DOHH2 (cell line): Measurements from ENCODE around the gene ECE1.

Source experiments
- H3F3A ChIP-seq: fragments of 200-600 bp; sonication (generic), shearing (Covaris generic); 2 replicates; pipeline ENCODE4 v1.6.0; 2016; ENCODE audit warnings: antibody characterized with exemption, mild to moderate bottlenecking; ENCODE audit not compliant: control insufficient read depth, insufficient read depth
- H3K27ac ChIP-seq: fragments of 200-600 bp; sonication (generic); 2 replicates; pipeline ENCODE4 v1.5.1; 2014; ENCODE audit warnings: low read depth, mild to moderate bottlenecking, low read length, moderate library complexity
- H3K27me3 ChIP-seq: fragments of 200-600 bp; sonication (generic); 2 replicates; pipeline ENCODE4 v1.6.1; 2014; ENCODE audit warnings: mild to moderate bottlenecking, low read length, mixed read lengths; ENCODE audit not compliant: control insufficient read depth
- H3K36me3 ChIP-seq: fragments of 200-600 bp; sonication (generic); 2 replicates; pipeline ENCODE4 v1.6.1; 2014; ENCODE audit warnings: mild to moderate bottlenecking, low read length, moderate library complexity, mixed read lengths; ENCODE audit not compliant: control insufficient read depth
- H3K4me1 ChIP-seq: fragments of 200-600 bp; sonication (generic); 2 replicates; pipeline ENCODE4 v1.6.1; 2014; ENCODE audit warnings: mild to moderate bottlenecking, low read length, mixed read lengths; ENCODE audit not compliant: control insufficient read depth
- H3K4me2 ChIP-seq: fragments of 200-600 bp; sonication (generic); 2 replicates; pipeline ENCODE4 v1.6.0; 2014; ENCODE audit warnings: mild to moderate bottlenecking, low read length, moderate library complexity
- H3K4me3 ChIP-seq: fragments of 200-600 bp; sonication (generic); 2 replicates; pipeline ENCODE4 v1.5.1; 2014; ENCODE audit warnings: mild to moderate bottlenecking, low read length, mixed read lengths
- H3K79me2 ChIP-seq: fragments of 200-600 bp; sonication (generic); 2 replicates; pipeline ENCODE4 v1.6.1; 2014; ENCODE audit warnings: mild to moderate bottlenecking, low read length, mixed read lengths; ENCODE audit not compliant: control insufficient read depth
- H3K9me2 ChIP-seq: fragments of 200-600 bp; sonication (generic); replicated peaks from 2 replicates; pipeline ENCODE4 v1.6.1; 2014; ENCODE audit warnings: mild to moderate bottlenecking, low read length, mixed read lengths; ENCODE audit not compliant: control insufficient read depth
- H3K9me3 ChIP-seq: fragments of 200-600 bp; sonication (generic); 2 replicates; pipeline ENCODE4 v1.6.1; 2014; ENCODE audit warnings: antibody characterized with exemption, low read length, mixed read lengths; ENCODE audit not compliant: control insufficient read depth, insufficient read depth
- H4K20me1 ChIP-seq: fragments of 200-600 bp; sonication (generic); 2 replicates; pipeline ENCODE4 v1.6.0; 2014; ENCODE audit warnings: low read depth, mild to moderate bottlenecking, antibody characterized with exemption, low read length, moderate library complexity; ENCODE audit not compliant: control insufficient read depth, insufficient read depth
- EZH2phosphoT487 ChIP-seq: fragments of 200-600 bp; sonication (generic); IDR thresholded peaks from 2 replicates; pipeline ENCODE4 v1.6.1; 2017; ENCODE audit warnings: borderline replicate concordance, mild to moderate bottlenecking, antibody characterized with exemption, low read length, moderate library complexity, mixed read lengths
- TF ChIP-seq, protein P1 (sequence below): fragments of 200-600 bp; sonication (generic); IDR thresholded peaks from one replicate; pipeline ENCODE4 v1.5.1; 2014; ENCODE audit warnings: antibody characterized with exemption, mild to moderate bottlenecking, low read depth, low read length; ENCODE audit not compliant: poor library complexity, severe bottlenecking

The ECE1 gene

DNA sequence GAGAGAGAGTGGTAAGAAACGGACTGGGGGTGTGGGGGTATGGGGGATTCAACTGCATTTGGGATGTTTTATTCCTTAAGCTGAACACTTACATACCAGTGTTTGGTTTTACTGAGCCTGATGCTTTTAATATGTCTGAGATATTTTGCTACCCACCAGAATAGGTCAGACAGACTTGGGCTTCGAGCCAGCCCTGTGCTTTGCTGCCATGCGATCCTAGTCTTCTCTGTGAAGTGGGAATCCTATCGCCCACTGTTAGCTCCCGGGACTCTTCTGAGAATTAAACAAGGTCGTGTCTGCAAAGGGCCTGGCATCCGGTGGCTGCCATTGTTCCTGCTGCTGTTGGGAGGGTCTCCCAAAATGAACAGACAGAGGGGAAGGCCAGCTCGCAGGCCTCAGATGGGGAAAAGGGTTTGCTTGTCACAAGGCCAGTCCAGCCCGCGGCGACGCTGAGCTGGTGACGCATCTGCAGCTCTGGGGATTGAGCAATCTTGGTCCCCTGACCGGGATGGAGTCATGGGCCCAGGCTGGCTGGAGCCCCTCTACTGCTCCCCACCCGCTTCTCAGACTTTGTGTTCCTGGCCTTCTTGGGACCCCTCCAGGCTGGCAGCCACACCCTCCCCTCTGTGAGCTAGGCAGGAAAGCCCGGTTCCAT lies 26.9 kb upstream of the ECE1 start:
- no peaks in the 10 kb centered on the region for H3K79me2 ChIP-seq
- TF ChIP-seq, protein P1, sequence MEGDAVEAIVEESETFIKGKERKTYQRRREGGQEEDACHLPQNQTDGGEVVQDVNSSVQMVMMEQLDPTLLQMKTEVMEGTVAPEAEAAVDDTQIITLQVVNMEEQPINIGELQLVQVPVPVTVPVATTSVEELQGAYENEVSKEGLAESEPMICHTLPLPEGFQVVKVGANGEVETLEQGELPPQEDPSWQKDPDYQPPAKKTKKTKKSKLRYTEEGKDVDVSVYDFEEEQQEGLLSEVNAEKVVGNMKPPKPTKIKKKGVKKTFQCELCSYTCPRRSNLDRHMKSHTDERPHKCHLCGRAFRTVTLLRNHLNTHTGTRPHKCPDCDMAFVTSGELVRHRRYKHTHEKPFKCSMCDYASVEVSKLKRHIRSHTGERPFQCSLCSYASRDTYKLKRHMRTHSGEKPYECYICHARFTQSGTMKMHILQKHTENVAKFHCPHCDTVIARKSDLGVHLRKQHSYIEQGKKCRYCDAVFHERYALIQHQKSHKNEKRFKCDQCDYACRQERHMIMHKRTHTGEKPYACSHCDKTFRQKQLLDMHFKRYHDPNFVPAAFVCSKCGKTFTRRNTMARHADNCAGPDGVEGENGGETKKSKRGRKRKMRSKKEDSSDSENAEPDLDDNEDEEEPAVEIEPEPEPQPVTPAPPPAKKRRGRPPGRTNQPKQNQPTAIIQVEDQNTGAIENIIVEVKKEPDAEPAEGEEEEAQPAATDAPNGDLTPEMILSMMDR, result no peak
- TF ChIP-seq EZH2phosphoT487, result no peak
- H3F3A ChIP-seq, result no peaks in the 10 kb centered on the region
- no peaks in the 10 kb centered on the region for H3K9me3 ChIP-seq
- no peak overlapping the region for H3K4me2 ChIP-seq
- no peaks in the 10 kb centered on the region for H3K27me3 ChIP-seq
- H3K4me1 ChIP-seq, result no peaks in the 10 kb centered on the region
- no peaks in the 10 kb centered on the region for H4K20me1 ChIP-seq
- H3K4me3 ChIP-seq, result no peak overlapping the region
- H3K36me3 ChIP-seq, result no peaks in the 10 kb centered on the region
- H3K27ac ChIP-seq, result no peak overlapping the region
- no peaks in the 10 kb centered on the region for H3K9me2 ChIP-seq

DNA sequence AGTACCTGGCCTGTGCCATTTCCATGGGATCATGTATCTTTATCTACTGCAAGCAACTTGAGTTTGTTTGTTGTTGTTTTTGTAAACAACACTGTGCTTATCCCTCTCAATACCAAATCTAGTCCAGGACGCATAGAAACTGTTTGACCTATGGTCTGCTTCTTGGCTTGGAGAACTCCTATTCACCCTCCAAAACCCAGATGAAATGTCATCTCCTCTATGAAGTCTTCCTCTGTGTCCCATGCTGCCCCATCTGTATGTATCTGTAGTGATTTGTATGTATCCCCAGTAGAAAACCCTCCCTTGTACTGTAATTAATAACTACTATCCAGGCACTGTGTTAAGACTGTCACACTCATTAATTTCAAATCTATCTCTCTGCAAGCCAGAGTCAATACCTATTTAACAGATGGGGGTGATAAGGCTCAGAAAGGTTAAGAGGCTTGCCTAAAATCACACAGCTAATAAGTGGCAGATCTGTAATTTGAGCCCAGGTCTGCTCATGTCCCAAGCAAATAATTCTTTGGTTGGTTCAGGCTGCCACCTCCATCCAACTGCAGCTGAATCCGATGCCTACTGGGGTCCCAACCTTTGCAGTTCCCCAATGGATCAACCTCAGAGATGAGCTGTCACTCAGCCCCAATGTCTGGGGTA lies 24.6 kb upstream of the ECE1 start:
- Histone ChIP-seq H3K27ac (no peak overlapping the region), H3K27me3 (no peaks in the 10 kb centered on the region), H3K4me1 (no peaks in the 10 kb centered on the region), H3K4me3 (no peak overlapping the region), H3K4me2 (no peak overlapping the region), H4K20me1 (no peaks in the 10 kb centered on the region), H3K79me2 (no peaks in the 10 kb centered on the region), H3K9me2 (no peaks in the 10 kb centered on the region), H3K9me3 (no peaks in the 10 kb centered on the region), H3K36me3 (no peaks in the 10 kb centered on the region), H3F3A (no peaks in the 10 kb centered on the region)
- TF ChIP-seq, protein P1, result no peak
- no peak for TF ChIP-seq EZH2phosphoT487

DNA sequence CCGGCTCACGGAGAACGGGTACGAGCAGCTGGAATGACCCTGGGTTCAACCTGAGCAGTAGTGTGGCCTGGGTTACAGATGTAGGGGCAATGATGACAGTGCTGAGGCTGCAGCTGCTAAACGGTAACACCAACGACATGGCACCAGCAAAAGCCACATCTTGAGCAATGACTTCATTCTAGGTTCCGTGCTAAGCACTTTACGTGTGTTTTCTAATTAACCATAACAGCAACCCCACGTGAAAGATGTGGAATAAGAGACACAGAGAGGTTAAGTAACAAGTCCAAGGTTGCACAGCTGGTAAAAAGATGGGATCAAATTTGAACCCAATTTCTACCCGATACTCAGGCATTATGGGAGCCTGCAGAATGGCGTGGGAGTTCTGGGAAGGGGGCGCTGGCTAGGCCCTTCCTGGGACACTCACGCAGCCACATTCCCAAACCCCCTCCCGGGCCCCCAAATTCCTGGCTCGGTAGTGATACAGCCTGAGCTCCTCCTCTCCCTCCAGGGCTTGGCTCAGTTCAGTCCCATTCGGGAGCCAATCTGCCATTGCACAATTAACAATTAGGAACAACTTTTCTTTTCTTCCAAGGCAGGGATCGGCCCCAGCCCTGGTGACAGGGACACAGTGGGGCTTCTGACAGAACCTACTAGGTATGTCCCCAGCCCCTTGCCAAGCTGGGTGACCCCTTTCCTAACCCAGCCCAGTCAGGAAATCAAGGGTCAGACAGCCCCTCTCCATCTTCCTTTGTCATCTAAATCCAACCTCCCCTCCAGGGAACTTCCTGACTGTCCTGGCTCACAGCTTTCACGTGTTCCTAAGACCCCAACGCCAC lies 23.8 kb upstream of the ECE1 start:
- Histone ChIP-seq H3K4me2 (no peak overlapping the region), H3K9me3 (no peaks in the 10 kb centered on the region), H3K4me3 (no peak overlapping the region), H3K9me2 (no peaks in the 10 kb centered on the region), H3K4me1 (no peaks in the 10 kb centered on the region), H3K79me2 (no peaks in the 10 kb centered on the region), H3F3A (no peaks in the 10 kb centered on the region), H4K20me1 (no peaks in the 10 kb centered on the region), H3K27ac (no peak overlapping the region), H3K36me3 (no peaks in the 10 kb centered on the region), H3K27me3 (no peaks in the 10 kb centered on the region)
- TF ChIP-seq, protein P1, result no peak
- TF ChIP-seq EZH2phosphoT487, result no peak
